Measurements from ENCODE around the gene GABPB1.

The GABPB1 gene

DNA sequence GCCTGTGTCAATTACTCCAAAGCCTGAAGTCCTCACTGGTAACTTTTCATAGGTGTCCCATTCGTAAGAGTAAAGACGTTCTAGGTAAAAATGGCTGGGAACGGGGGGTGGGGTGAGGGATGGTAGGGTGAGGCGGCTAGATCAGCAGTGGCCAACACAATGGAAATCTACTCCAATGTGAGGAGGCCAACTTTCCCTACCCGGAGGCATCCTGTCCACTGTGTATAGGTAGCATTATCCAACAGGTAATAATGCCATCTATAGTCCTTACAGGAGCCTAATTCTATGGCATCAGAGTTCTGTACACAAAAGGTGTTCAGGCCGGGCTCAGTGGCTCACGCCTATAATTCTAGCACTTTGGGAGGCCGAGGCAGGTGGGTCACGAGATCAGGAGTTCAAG lies 118.6 kb downstream of the GABPB1 start:
- DNase-seq, result no peak

DNA sequence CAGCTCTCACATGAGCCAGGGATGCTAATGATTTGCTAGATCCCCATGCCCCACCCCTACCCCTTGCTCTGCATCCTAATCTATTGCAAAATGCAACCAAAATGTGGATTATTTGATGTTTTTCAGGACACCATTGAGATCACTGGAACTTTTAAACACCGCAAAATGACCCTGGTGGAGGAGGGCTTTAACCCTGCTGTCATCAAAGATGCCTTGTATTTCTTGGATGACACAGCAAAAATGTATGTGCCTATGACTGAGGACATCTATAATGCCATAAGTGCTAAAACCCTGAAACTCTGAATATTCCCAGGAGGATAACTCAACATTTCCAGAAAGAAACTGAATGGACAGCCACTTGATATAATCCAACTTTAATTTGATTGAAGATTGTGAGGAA lies 119.2 kb downstream of the GABPB1 start:
- DNase-seq, result no peak

DNA sequence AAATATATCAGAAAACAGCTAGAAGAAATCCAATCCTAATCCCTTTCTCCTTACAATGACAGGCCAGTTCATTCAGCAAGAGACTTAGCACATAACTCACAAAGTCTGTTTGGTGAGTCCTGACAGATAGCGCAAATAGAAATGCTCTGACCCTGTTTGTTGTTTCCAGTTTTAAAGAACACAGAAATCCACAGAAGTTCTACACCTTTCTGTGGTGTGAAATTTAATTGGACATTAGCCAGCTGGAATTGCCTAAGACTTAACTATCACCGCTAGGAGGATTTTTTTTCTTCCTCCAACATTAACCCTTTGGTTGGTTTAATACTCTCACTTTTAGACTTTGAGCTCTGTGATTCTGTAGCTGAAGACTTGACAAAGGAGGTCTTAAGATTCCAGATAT lies 120.2 kb downstream of the GABPB1 start:
- DNase-seq, result no peak

DNA sequence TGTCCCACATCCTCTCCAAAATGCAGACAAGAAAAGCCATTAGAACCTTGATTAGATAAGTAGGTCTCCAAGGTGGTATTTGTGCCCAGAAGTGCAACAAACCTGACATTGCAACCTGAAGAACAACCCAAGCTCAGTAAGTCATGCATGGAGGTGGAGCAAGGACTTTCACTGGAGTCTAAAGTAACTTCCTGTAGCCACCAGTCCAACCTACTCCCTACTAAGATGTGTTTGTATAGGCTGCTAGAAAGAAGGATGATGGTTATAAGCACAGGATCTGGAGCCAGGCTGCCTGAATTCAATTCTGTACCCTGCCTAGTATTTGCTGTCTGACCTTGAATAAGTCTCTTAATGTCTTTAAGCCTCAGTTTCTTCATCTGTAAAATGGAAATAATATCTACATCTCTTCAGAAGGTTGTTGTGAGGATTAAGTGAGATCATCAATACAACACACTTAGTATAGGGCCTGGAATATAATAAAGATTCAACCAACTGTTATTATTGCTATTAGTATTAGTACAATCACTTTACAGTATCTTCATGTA lies 121.7 kb downstream of the GABPB1 start:
- no peak for DNase-seq

DNA sequence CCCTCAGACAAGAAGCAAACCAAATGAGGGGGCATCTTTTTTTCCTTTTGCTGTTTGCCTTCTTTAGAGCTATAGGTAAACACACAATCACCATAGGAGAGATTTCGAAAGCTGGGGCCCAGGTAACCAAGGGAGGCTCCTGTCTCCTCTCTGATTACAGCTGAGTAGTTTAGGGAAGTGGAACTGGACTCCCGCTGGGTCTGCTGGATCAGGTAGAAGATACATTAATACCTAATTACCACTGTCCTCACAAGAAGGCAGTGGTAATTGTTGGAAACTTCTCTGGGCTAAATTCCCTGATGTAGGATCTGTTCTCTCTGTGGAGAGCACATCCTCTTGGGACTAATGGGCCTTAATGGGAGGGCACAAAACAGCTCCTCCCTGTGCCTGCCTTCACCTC lies 122.2 kb downstream of the GABPB1 start:
- DNase-seq, result no peak

DNA sequence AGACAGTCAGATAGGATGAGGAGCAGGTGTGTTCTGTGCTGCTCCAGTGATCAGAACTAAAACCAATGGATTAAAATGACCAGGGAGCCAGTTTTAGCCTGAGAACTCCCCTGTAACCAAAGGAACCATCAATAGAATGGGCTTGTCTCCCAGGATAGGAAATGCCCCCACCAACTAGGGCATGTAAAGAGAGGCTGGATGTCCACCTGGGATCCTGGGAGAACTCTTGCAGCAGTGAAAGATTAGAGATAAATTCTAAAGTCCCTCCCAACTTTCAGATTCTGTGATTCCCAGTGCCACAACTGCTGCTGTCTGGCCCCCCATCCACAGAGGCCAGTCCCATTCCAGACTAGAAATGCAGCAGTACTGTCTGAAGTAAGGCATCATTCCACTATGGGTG lies 123.2 kb downstream of the GABPB1 start:
- DNase-seq, result no peak

DNA sequence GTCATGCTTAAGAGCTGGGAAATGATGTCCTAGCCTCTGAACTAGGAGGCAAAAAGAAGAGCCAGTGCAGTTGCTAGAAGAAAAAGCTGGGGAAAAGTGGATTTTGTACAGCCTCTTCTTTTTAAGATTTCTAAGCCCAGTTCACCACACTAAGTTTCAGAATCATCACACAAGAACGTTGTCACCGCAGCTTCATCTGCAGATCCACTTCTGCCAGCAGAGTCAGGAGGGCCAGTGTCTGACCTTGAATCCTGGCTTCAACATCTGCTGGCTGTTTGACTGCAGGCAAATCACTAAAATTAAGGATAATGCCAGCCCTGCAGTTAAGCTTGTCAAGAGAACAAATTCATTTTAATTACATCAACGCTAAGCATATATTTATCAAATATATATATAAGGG lies 125.7 kb downstream of the GABPB1 start:
- no peak for DNase-seq

DNA sequence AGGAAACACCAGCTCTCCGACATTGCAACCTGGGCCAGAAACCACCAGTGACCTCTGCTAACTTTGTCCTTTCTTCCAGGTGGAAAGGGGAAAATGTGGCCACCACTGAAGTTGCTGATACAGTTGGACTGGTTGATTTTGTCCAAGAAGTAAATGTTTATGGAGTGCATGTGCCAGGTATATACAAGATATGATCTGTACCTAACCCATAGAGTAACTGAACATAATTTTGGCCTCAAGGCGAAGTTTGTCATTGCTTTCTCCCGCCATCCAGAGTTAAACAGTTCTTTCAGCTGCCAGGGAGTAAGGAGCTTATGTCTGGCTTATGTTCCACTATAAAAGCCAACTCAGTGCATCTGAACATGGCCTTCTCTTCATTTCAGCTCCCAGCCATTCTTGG lies 126.1 kb downstream of the GABPB1 start:
- DNase-seq, result no peak

DNA sequence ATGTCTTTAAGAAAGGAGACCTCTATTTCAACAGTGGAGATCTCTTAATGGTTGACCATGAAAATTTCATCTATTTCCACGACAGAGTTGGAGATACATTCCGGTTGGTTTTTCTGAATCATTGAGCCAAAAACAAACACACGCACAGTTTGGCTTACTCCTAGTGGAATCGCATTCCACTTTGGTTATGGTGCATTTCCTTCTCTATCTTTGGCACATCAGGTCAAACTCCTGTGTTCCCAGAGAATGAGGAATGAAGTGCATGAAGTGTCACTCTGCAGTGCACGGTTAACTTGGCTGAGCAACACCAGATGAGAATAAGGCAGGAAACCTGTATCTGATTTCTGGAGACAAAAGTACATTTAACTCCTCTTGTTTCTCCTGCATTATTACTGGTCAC lies 127.9 kb downstream of the GABPB1 start:
- no peak for DNase-seq

DNA sequence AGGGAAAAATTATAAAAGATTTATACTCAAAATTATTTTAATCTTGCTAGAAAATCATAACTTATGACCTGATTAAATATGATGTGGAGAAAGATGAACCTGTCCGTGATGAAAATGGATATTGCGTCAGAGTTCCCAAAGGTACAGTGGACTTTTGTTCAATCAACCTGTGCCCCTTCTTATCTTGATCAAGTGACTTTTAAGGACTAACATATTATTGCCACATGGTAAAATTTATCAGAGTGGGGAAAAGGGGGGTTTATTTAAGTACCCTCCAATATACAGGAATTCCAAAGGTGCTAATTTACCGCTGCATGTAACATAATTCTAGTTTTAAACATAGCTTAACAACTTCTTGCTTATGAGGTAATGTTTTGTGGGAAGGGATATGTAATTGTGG lies 129.1 kb downstream of the GABPB1 start:
- DNase-seq, result no peak
